Hematopoietic multipotent progenitor cell treated with erythropoietin and hydrocortisone succinate and interleukin-3 and kit ligand, for 8 days (in vitro differentiated cells): ENCODE data around the gene SOSTDC1.
"Not testable (repeated sequence)": the region's sequence is repeated elsewhere in the genome, so short reads cannot be mapped to it uniquely, and the experiment has no call there.

Source experiments
- DNase-seq: peaks from one replicate; pipeline ENCODE4 v3.0.0-alpha.2; 2015

SOSTDC1 gene

GRCh38 chr7:16465469-16466361 lies at the start of gene SOSTDC1:
Gene SOSTDC1, minus strand, starts transcription at chr7:16465738. Its CDS starts 70 bp downstream, at chr7:16465668.
- no peak for DNase-seq

- no peak for DNase-seq
Measured at GRCh38 chr7:16514729-16515128, 49.2 kb upstream of the SOSTDC1 start.

- no peak for DNase-seq
Measured at GRCh38 chr7:16514271-16514670, 48.7 kb upstream of the SOSTDC1 start.

- no peak for DNase-seq
Measured at GRCh38 chr7:16512097-16512496, 46.6 kb upstream of the SOSTDC1 start.

- no peak for DNase-seq
Measured at GRCh38 chr7:16511314-16511713, 45.8 kb upstream of the SOSTDC1 start.

GRCh38 chr7:16509829-16510228 lies 44.3 kb upstream of the SOSTDC1 start:
- DNase-seq: peak; percentile 4

- DNase-seq: not testable (repeated sequence)
Measured at GRCh38 chr7:16506422-16506821, 40.9 kb upstream of the SOSTDC1 start.

GRCh38 chr7:16504019-16504418 lies 38.5 kb upstream of the SOSTDC1 start:
- no peak for DNase-seq

GRCh38 chr7:16502303-16502702 lies 36.8 kb upstream of the SOSTDC1 start:
- DNase-seq: no peak

- no peak for DNase-seq
Measured at GRCh38 chr7:16498122-16498521, 32.6 kb upstream of the SOSTDC1 start.

- no peak for DNase-seq
Measured at GRCh38 chr7:16494955-16495719, 29.6 kb upstream of the SOSTDC1 start.

GRCh38 chr7:16494551-16494950 lies 29.0 kb upstream of the SOSTDC1 start:
- DNase-seq: no peak

GRCh38 chr7:16493266-16493665 lies 27.7 kb upstream of the SOSTDC1 start:
- no peak for DNase-seq

GRCh38 chr7:16492513-16493062 lies 27.1 kb upstream of the SOSTDC1 start:
- DNase-seq: no peak

GRCh38 chr7:16491148-16491547 lies 25.6 kb upstream of the SOSTDC1 start:
- DNase-seq: no peak

GRCh38 chr7:16484453-16485158 lies 19.1 kb upstream of the SOSTDC1 start:
- DNase-seq: no peak

- DNase-seq: no peak
Measured at GRCh38 chr7:16479591-16479990, 14.1 kb upstream of the SOSTDC1 start.

GRCh38 chr7:16479161-16479560 lies 13.6 kb upstream of the SOSTDC1 start:
- DNase-seq: no peak

GRCh38 chr7:16471933-16472332 lies 6.4 kb upstream of the SOSTDC1 start:
- no peak for DNase-seq

- DNase-seq: no peak
Measured at GRCh38 chr7:16463949-16464715, 1.4 kb downstream of the SOSTDC1 start.

- DNase-seq: no peak
Measured at GRCh38 chr7:16463520-16463919, 2.0 kb downstream of the SOSTDC1 start.

- DNase-seq: no peak
Measured at GRCh38 chr7:16462431-16462889, 3.1 kb downstream of the SOSTDC1 start.
